ENCODE measurements around the gene LRBA. TPM values are rescaled to one million over a fixed set of nuclear protein-coding genes. Genes with fewer than 3 reads are reported as not detected.

Gene LRBA
- polyA plus RNA-seq, 1 of the 3 experiments (the other 2 are of a cell fraction) = 11.4 TPM

GRCh38 chr4:150944660-150945059, 70.4 kb downstream of the LRBA start:
- H3K79me2 ChIP-seq (ENCODE audit: insufficient read depth) = no peaks in the 10 kb centered on the region

GRCh38 chr4:150943818-150944217, 71.3 kb downstream of the LRBA start:
- no peaks in the 10 kb centered on the region for H4K20me1 ChIP-seq (ENCODE audit: insufficient read depth)
- no peak overlapping the region for H3K9ac ChIP-seq
- no peak overlapping the region for H3K4me3 ChIP-seq (ENCODE audit: low read depth in 2 of 2, low read length in 1 of 2)
- H2AFZ ChIP-seq (ENCODE audit: low read depth) = no peak overlapping the region
- CTCF ChIA-PET = no interaction called here
- POLR2A ChIA-PET = no interaction called here
- peaks cover 4% of the 10 kb centered on the region for H3F3A ChIP-seq (replicated peaks; ENCODE audit: insufficient read depth)
- no peak for DNase-seq
- H3K79me2 ChIP-seq (ENCODE audit: insufficient read depth) = no peaks in the 10 kb centered on the region
- 83% methylated on average over 2 of the region's 2 CpGs for WGBS (ENCODE audit: low lambda C conversion rate)
- H3K9me2 ChIP-seq = no peaks in the 10 kb centered on the region
- H3K4me2 ChIP-seq = no peak overlapping the region
- H3K27ac ChIP-seq (ENCODE audit: low read depth in 2 of 2, low read length in 1 of 2) = no peak overlapping the region
- H3K36me3 ChIP-seq (replicated peaks in 1 of 2; ENCODE audit: control insufficient read depth in 1 of 2, insufficient read depth in 2 of 2, low read length in 1 of 2) = no peaks in the 10 kb centered on the region
- no peaks in the 10 kb centered on the region for H3K4me1 ChIP-seq (ENCODE audit: control insufficient read depth in 1 of 2, insufficient read depth in 2 of 2, low read depth in 1 of 2, low read length in 1 of 2)
- H3K9me3 ChIP-seq = no peaks in the 10 kb centered on the region
- no peaks in the 10 kb centered on the region for H3K27me3 ChIP-seq (ENCODE audit: insufficient read depth)
- TF ChIP-seq ELF1 (IDR thresholded peaks at IDR 0.05) (no peak), EP300 (IDR thresholded peaks at IDR 0.05; ENCODE audit: borderline replicate concordance in 1 of 2, low read depth in 1 of 2, low read length in 1 of 2) (no peak)

More at GRCh38 chr4:150944660-150945059, 70.4 kb downstream of the LRBA start:
- Histone ChIP-seq H2AFZ (ENCODE audit: low read depth) (no peak overlapping the region), H3K36me3 (replicated peaks in 1 of 2; ENCODE audit: control insufficient read depth in 1 of 2, insufficient read depth in 2 of 2, low read length in 1 of 2) (no peaks in the 10 kb centered on the region), H3K27me3 (ENCODE audit: insufficient read depth) (no peaks in the 10 kb centered on the region), H3K4me1 (ENCODE audit: control insufficient read depth in 1 of 2, insufficient read depth in 2 of 2, low read depth in 1 of 2, low read length in 1 of 2) (no peaks in the 10 kb centered on the region), H3K4me3 (ENCODE audit: low read depth in 2 of 2, low read length in 1 of 2) (no peak overlapping the region), H4K20me1 (ENCODE audit: insufficient read depth) (no peaks in the 10 kb centered on the region), H3K27ac (ENCODE audit: low read depth in 2 of 2, low read length in 1 of 2) (no peak overlapping the region), H3K4me2 (no peak overlapping the region), H3K9ac (no peak overlapping the region), H3K9me2 (no peaks in the 10 kb centered on the region), H3F3A (replicated peaks; ENCODE audit: insufficient read depth) (no peaks in the 10 kb centered on the region), H3K9me3 (no peaks in the 10 kb centered on the region)
- ChIA-PET POLR2A (no interaction called here), CTCF (interaction anchor here (1.3 kb wide), 1 partner anchor 37 kb away, joined by 3 read pairs; no protein-coding TSS in a partner anchor)
- TF ChIP-seq RXRA (IDR thresholded peaks at IDR 0.05; ENCODE audit: borderline replicate concordance, low read depth) = no peak
- TF ChIP-seq POLR2AphosphoS5 (IDR thresholded peaks at IDR 0.05; ENCODE audit: low read depth, low read length) = no peak
- WGBS (ENCODE audit: low lambda C conversion rate) = 93% methylated on average over 6 of the region's 6 CpGs
- DNase-seq = no peak

DNA sequence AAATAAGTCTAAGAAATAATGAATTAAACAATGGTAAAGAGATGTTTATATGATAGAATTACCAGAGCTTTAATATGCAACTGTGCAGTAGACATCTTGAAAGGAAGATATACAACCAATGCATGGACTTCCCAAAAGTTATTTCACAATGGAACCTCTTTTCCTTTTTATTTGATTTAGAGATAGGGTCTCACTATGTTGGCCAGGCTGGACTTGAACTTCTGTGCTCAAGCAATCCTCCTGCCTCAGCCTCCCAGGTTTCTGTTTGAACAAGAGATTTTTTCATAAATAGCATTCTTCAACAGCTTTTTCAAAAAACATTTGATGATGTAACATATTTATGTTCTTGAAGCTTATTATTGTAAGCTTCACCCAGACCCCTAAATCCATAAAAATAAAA, 72.0 kb downstream of the LRBA start:
- POLR2A ChIA-PET = no interaction called here
- Histone ChIP-seq H4K20me1 (ENCODE audit: insufficient read depth) (no peaks in the 10 kb centered on the region), H3K4me1 (ENCODE audit: control insufficient read depth in 1 of 2, insufficient read depth in 2 of 2, low read depth in 1 of 2, low read length in 1 of 2) (no peaks in the 10 kb centered on the region), H3F3A (replicated peaks; ENCODE audit: insufficient read depth) (peaks cover 4% of the 10 kb centered on the region), H3K9me3 (no peaks in the 10 kb centered on the region), H3K4me2 (no peak overlapping the region), H3K27me3 (ENCODE audit: insufficient read depth) (no peaks in the 10 kb centered on the region), H3K9me2 (no peaks in the 10 kb centered on the region), H3K9ac (no peak overlapping the region), H3K4me3 (ENCODE audit: low read depth in 2 of 2, low read length in 1 of 2) (no peak overlapping the region), H2AFZ (ENCODE audit: low read depth) (no peak overlapping the region), H3K79me2 (ENCODE audit: insufficient read depth) (no peaks in the 10 kb centered on the region), H3K27ac (ENCODE audit: low read depth in 2 of 2, low read length in 1 of 2) (no peak overlapping the region), H3K36me3 (replicated peaks in 1 of 2; ENCODE audit: control insufficient read depth in 1 of 2, insufficient read depth in 2 of 2, low read length in 1 of 2) (no peaks in the 10 kb centered on the region)
- CTCF ChIA-PET = no interaction called here
- TF ChIP-seq NRF1 (IDR thresholded peaks at IDR 0.05; ENCODE audit: low read depth, low read length) = no peak
- TF ChIP-seq, protein P1, sequence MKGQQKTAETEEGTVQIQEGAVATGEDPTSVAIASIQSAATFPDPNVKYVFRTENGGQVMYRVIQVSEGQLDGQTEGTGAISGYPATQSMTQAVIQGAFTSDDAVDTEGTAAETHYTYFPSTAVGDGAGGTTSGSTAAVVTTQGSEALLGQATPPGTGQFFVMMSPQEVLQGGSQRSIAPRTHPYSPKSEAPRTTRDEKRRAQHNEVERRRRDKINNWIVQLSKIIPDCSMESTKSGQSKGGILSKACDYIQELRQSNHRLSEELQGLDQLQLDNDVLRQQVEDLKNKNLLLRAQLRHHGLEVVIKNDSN (IDR thresholded peaks at IDR 0.05; ENCODE audit: borderline replicate concordance, low read depth) = no peak
- no peak for TF ChIP-seq TCF12 (IDR thresholded peaks at IDR 0.05)
- TF ChIP-seq, protein P2, sequence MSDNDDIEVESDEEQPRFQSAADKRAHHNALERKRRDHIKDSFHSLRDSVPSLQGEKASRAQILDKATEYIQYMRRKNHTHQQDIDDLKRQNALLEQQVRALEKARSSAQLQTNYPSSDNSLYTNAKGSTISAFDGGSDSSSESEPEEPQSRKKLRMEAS (IDR thresholded peaks at IDR 0.05; ENCODE audit: low read depth) = no peak
- TF ChIP-seq, protein P3, sequence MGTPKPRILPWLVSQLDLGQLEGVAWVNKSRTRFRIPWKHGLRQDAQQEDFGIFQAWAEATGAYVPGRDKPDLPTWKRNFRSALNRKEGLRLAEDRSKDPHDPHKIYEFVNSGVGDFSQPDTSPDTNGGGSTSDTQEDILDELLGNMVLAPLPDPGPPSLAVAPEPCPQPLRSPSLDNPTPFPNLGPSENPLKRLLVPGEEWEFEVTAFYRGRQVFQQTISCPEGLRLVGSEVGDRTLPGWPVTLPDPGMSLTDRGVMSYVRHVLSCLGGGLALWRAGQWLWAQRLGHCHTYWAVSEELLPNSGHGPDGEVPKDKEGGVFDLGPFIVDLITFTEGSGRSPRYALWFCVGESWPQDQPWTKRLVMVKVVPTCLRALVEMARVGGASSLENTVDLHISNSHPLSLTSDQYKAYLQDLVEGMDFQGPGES (IDR thresholded peaks at IDR 0.05; ENCODE audit: low read depth, low read length) = no peak
- no peak for TF ChIP-seq POLR2AphosphoS5 (IDR thresholded peaks at IDR 0.05; ENCODE audit: low read depth, low read length)
- TF ChIP-seq MXI1 (IDR thresholded peaks at IDR 0.05; ENCODE audit: low read depth, low read length) = no peak
- TF ChIP-seq NFIC (IDR thresholded peaks at IDR 0.05; ENCODE audit: borderline replicate concordance) = no peak
- DNase-seq = no peak

Measured in SK-N-SH (cell line).